Activated effector memory CD4-positive, alpha-beta T cell treated with anti-CD3 and anti-CD28 coated beads, Interleukin-2, amount 50 U/mL, for 16 hours (primary cell): ENCODE measurements around the gene SUV39H2.
"Not testable (repeated sequence)": the region's sequence is repeated elsewhere in the genome, so short reads cannot be mapped to it uniquely, and the experiment has no call there.

Experiments
- DNase-seq: peaks from one replicate; pipeline ENCODE4 v3.0.0-alpha.2; 2020

SUV39H2 gene

GRCh38 chr10:14942147-14942949, 63.7 kb downstream of the SUV39H2 start:
- not testable (repeated sequence) for DNase-seq

GRCh38 chr10:14942950-14943338, 64.3 kb downstream of the SUV39H2 start:
- DNase-seq, result not testable (repeated sequence)

DNA sequence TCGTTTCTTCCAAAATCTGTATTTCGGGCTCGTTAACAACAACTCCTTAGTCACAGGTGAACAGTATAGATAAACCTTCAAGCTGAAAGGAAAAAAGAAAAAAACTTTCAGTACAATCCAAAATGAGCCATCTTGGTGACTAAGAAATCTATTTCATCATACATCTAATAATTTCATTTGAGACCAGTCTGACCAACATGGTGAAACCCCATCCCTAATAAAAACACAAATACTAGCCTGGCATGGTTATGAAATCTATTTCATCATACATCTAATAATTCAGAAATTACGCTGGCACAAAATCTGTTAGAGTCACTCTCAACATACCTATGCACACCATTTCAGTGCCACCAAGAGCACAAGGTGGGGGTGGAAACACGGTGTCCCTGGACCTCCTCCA, 66.4 kb downstream of the SUV39H2 start:
- no peak for DNase-seq

- DNase-seq, result no peak
Observed at GRCh38 chr10:14947268-14947667, 68.6 kb downstream of the SUV39H2 start.

- no peak for DNase-seq
Observed at GRCh38 chr10:14949291-14949690, 70.6 kb downstream of the SUV39H2 start.

DNA sequence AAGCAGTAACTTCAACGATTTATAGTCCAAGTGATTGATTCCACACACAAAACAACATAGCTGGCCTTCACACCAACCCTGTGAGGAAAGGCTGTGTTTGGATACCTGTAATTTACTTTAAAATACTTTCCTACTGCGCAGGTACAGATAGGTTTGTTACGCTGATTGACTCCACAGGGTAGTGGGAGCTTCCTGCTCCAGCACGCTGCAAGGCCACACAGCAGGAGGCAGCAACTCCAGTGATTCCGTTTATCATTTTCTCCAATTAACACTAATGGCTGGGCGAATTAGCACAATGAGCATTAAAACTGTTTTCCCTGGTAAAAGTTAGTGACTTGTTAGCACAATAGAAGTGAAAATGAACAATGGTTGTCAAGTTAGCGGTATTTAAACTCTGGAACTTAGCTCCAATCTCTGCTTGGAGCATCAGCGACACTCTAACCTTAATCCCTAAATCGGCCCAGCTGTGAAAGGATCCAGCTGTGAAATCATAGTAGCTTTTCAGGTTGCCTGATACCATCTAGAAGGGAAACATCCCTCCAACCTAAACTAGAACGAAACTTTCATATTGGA, 74.3 kb downstream of the SUV39H2 start:
- no peak for DNase-seq

GRCh38 chr10:14953424-14954000, 74.8 kb downstream of the SUV39H2 start:
- no peak for DNase-seq
